Ishikawa (cell line): ENCODE data around the gene EPB41L2.

ENCODE experiments used
- CEBPB ChIP-seq: IDR thresholded peaks from 2 replicates; pipeline ENCODE4 v1.6.1; 2012
- CREB1 ChIP-seq: IDR thresholded peaks from 2 replicates; pipeline ENCODE4 v1.6.1; 2012; ENCODE audit warnings: low read depth
- EGR1 ChIP-seq: IDR thresholded peaks from 2 replicates; pipeline ENCODE4 v1.6.1; 2012
- EP300 ChIP-seq: IDR thresholded peaks from 2 replicates; pipeline ENCODE4 v1.6.1; 2012; ENCODE audit warnings: borderline replicate concordance
- FOXM1 ChIP-seq: IDR thresholded peaks from 2 replicates; pipeline ENCODE4 v1.6.1; 2012; ENCODE audit warnings: low read depth, borderline replicate concordance
- NFIC ChIP-seq: IDR thresholded peaks from 2 replicates; pipeline ENCODE4 v1.6.1; 2012
- RAD21 ChIP-seq: IDR thresholded peaks from 2 replicates; pipeline ENCODE4 v1.6.1; 2012; ENCODE audit warnings: low read depth
- TAF1 ChIP-seq: IDR thresholded peaks from 2 replicates; pipeline ENCODE4 v1.6.1; 2012; ENCODE audit warnings: low read depth, mild to moderate bottlenecking
- TCF12 ChIP-seq: IDR thresholded peaks from 2 replicates; pipeline ENCODE4 v1.6.1; 2012; ENCODE audit warnings: low read depth
- TEAD4 ChIP-seq: IDR thresholded peaks from 2 replicates; pipeline ENCODE4 v1.6.1; 2012
- USF1 ChIP-seq: IDR thresholded peaks from 2 replicates; pipeline ENCODE4 v1.6.1; 2012
- YY1 ChIP-seq: IDR thresholded peaks from 2 replicates; pipeline ENCODE4 v1.6.1; 2012; ENCODE audit warnings: low read depth
- ZBTB7A ChIP-seq: IDR thresholded peaks from 2 replicates; pipeline ENCODE4 v1.6.1; 2012; ENCODE audit warnings: low read depth
- TF ChIP-seq, protein P1 (sequence below): IDR thresholded peaks from 2 replicates; pipeline ENCODE4 v1.6.1; 2012
- TF ChIP-seq, protein P2 (sequence below): IDR thresholded peaks from 2 replicates; pipeline ENCODE4 v1.6.1; 2012; ENCODE audit warnings: low read depth, mild to moderate bottlenecking

EPB41L2 gene

DNA sequence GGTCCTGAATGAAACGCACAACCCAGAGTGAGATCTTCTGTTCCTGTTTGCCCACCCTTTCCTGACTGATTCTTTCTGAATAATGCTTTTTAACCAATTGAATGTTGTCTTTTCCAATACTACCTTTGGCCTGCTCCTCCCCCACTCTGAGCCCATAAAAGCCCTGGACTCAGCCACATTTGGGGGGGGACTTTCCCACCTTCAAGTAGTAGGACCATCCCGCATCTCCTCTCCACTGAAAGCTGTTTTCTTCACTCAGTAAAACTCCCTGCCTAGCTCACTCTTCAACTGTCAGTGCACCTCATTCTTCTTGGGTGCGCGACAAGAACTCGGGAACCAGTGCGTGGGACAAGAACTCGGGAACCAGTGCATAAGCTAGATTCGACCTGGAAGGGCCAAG lies 77.9 kb downstream of the EPB41L2 start:
- TF ChIP-seq TAF1 (no peak), ZBTB7A (no peak), USF1 (no peak), EGR1 (no peak), TEAD4 (no peak), FOXM1 (no peak), CEBPB (no peak), YY1 (no peak), NFIC (no peak), RAD21 (no peak), CREB1 (no peak), TCF12 (no peak), EP300 (no peak)
- TF ChIP-seq, protein P1, sequence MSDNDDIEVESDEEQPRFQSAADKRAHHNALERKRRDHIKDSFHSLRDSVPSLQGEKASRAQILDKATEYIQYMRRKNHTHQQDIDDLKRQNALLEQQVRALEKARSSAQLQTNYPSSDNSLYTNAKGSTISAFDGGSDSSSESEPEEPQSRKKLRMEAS: no peak
- TF ChIP-seq, protein P2, sequence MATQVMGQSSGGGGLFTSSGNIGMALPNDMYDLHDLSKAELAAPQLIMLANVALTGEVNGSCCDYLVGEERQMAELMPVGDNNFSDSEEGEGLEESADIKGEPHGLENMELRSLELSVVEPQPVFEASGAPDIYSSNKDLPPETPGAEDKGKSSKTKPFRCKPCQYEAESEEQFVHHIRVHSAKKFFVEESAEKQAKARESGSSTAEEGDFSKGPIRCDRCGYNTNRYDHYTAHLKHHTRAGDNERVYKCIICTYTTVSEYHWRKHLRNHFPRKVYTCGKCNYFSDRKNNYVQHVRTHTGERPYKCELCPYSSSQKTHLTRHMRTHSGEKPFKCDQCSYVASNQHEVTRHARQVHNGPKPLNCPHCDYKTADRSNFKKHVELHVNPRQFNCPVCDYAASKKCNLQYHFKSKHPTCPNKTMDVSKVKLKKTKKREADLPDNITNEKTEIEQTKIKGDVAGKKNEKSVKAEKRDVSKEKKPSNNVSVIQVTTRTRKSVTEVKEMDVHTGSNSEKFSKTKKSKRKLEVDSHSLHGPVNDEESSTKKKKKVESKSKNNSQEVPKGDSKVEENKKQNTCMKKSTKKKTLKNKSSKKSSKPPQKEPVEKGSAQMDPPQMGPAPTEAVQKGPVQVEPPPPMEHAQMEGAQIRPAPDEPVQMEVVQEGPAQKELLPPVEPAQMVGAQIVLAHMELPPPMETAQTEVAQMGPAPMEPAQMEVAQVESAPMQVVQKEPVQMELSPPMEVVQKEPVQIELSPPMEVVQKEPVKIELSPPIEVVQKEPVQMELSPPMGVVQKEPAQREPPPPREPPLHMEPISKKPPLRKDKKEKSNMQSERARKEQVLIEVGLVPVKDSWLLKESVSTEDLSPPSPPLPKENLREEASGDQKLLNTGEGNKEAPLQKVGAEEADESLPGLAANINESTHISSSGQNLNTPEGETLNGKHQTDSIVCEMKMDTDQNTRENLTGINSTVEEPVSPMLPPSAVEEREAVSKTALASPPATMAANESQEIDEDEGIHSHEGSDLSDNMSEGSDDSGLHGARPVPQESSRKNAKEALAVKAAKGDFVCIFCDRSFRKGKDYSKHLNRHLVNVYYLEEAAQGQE: no peak

- TF ChIP-seq YY1 (no peak), FOXM1 (no peak), USF1 (no peak), RAD21 (no peak), CEBPB (no peak), NFIC (no peak), TAF1 (no peak), TCF12 (no peak)
- TF ChIP-seq, protein P1: no peak
Observed at GRCh38 chr6:130982941-130983456, 80.0 kb downstream of the EPB41L2 start.

GRCh38 chr6:130982135-130982534 lies 80.9 kb downstream of the EPB41L2 start:
- TF ChIP-seq YY1 (no peak), TEAD4 (no peak), CREB1 (no peak), RAD21 (no peak), EP300 (no peak), ZBTB7A (no peak), NFIC (no peak), FOXM1 (no peak), TCF12 (no peak)
- TF ChIP-seq, protein P2: no peak

DNA sequence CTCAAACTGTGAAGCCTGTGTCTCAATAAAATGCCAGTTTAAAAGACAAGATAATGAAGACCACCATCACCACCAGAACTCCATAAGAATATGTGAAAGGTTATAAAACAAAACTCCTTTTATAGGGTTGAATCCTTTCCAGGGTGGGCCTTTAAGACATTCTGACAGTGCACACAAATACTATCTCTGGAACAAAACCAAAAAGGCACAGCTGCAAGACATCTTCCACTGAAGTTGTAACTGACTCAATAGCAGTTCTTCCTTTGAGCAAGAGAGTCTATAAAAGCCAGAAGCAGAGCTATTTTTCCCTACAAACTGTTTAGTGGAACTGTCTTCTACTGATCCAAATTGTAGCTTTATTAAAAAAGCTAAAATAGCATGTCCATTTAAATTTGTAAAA lies 81.6 kb downstream of the EPB41L2 start:
- TF ChIP-seq NFIC (no peak), CREB1 (no peak), EP300 (no peak), ZBTB7A (no peak), YY1 (no peak), EGR1 (no peak), FOXM1 (no peak), TEAD4 (no peak), RAD21 (no peak), TAF1 (no peak)
- TF ChIP-seq, protein P2: no peak
- TF ChIP-seq, protein P1: no peak
